Natural killer cell (primary cell): ENCODE results near the gene SAMD3. TPM values are rescaled to one million over a fixed set of nuclear protein-coding genes. Genes with fewer than 3 reads are reported as not detected.

Experiments used
- ATAC-seq, 3 donors: fragments of 150-1000 bp in 2 of 3; fragments of 200-7000 bp in 1 of 3; cut with Tn5 transposase; 1 replicate in 1 of 3; 2 replicates in 2 of 3; pipeline ENCODE4 v1.10.0; 2021; ENCODE audit warnings: mild to moderate bottlenecking in 2 of 3, moderate library complexity in 2 of 3
- DNase-seq, 2 donors: peaks; one replicate each; pipeline versions ENCODE4 v3.0.0 to v3.0.0-alpha.2; 2013 to 2021; ENCODE audit warnings: mixed read lengths in 1 of 2
- H3K27ac ChIP-seq: one replicate; pipeline ENCODE4 v1.5.1; 2013; ENCODE audit warnings: mild to moderate bottlenecking, low read length
- H3K27me3 ChIP-seq: one replicate; pipeline ENCODE4 v1.6.1; 2013; ENCODE audit warnings: low read length; ENCODE audit not compliant: control insufficient read depth, insufficient read depth
- H3K36me3 ChIP-seq: one replicate; pipeline ENCODE4 v1.6.1; 2013; ENCODE audit warnings: low read length; ENCODE audit not compliant: control insufficient read depth, insufficient read depth
- H3K4me1 ChIP-seq: one replicate; pipeline ENCODE4 v1.6.1; 2013; ENCODE audit warnings: low read length; ENCODE audit not compliant: control insufficient read depth, insufficient read depth
- H3K4me3 ChIP-seq: one replicate; pipeline ENCODE4 v1.5.1; 2013; ENCODE audit warnings: low read length
- H3K9me3 ChIP-seq: one replicate; pipeline ENCODE4 v1.6.1; 2013; ENCODE audit warnings: low read length; ENCODE audit not compliant: control insufficient read depth, insufficient read depth
- H3K27ac Mint-ChIP-seq, 2 donors: one replicate each; pipeline ENCODE4 v1.8.0; 2022; ENCODE audit warnings: mild to moderate bottlenecking in 2 of 2, mixed read lengths in 2 of 2, moderate library complexity in 1 of 2
- H3K27me3 Mint-ChIP-seq, 2 donors: one replicate each; pipeline ENCODE4 v1.8.0; 2022; ENCODE audit warnings: low read depth in 2 of 2, mixed read lengths in 2 of 2
- H3K36me3 Mint-ChIP-seq: one replicate; pipeline ENCODE4 v1.8.0; 2022; ENCODE audit warnings: mixed read lengths
- H3K4me1 Mint-ChIP-seq, 2 donors: one replicate each; pipeline ENCODE4 v1.8.0; 2022; ENCODE audit warnings: mixed read lengths in 2 of 2
- H3K4me3 Mint-ChIP-seq: one replicate; pipeline ENCODE4 v1.8.0; 2022; ENCODE audit warnings: mild to moderate bottlenecking, moderate library complexity, mixed read lengths
- H3K9me3 Mint-ChIP-seq, 2 donors: one replicate each; pipeline ENCODE4 v1.8.0; 2022; ENCODE audit warnings: mixed read lengths in 2 of 2
- WGBS: methylation state at CpG from one replicate; pipeline ENCODE4 v1.1.7; 2013; ENCODE audit warnings: missing lambda C conversion rate; ENCODE audit not compliant: insufficient coverage; 5-methylcytosine and 5-hydroxymethylcytosine counted together
- intact Hi-C: fragments of 100-400 bp; cut with micrococcal nuclease; formaldehyde crosslinking; loops from one replicate; pipeline ENCODE4 v1.14.2; 2022
- total RNA-seq, 4 donors: library from RNA; stranded (reverse); fragments of 120-200 nt in 1 of 4; gene quantifications; one replicate each; pipeline versions ENCODE4 v1.2.3 to v1.2.4, GENCODE V29; 2013 to 2022
- TF ChIP-seq, protein P1 (sequence below): fragments of 200-600 bp; IDR thresholded peaks from one replicate; pipeline ENCODE4 v1.8.0; 2022; ENCODE audit warnings: antibody characterized with exemption

The SAMD3 gene
- total RNA-seq, 3 donors from 2014 or later (not counting 1 experiment from before 2014, with no cell fraction given) = 322 to 413 (median 339) TPM

DNA sequence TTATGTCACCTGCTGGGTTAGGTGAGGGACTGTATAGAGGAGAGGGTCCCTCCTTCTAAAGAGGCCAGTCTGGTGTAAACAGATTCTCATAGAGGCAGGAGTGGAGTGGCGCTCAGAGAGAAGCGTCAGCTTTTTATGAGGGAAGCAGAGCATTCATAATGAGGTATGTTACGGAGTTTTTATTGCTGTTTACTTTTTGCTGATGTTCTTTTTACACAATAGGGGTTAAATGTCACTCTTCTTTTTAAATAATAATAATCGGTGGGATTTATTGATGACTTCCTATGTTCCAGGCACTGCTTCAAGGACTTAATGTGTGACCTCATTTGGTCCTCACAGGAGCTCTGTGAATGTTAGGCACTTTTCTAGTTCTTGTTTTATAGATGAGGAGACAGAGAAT is 124.4 kb downstream of the SAMD3 start:
- no peaks in the 10 kb centered on the region for H3K27me3 Mint-ChIP-seq
- WGBS = 92% methylated on average over 4 of the region's 4 CpGs

More for the DNA sequence above, 124.4 kb downstream of the SAMD3 start:
- no peaks in the 10 kb centered on the region for H3K9me3 ChIP-seq
- Mint-ChIP-seq H3K36me3 (peaks cover 27% of the 10 kb centered on the region), H3K4me1 (peaks cover 21 to 28% of the 10 kb centered on the region in 2 donors), H3K27ac (no peak overlapping the region), H3K9me3 (no peaks in the 10 kb centered on the region), H3K4me3 (no peak overlapping the region)
- DNase-seq = no peak
- intact Hi-C loops = no loop called here
- TF ChIP-seq, protein P1, sequence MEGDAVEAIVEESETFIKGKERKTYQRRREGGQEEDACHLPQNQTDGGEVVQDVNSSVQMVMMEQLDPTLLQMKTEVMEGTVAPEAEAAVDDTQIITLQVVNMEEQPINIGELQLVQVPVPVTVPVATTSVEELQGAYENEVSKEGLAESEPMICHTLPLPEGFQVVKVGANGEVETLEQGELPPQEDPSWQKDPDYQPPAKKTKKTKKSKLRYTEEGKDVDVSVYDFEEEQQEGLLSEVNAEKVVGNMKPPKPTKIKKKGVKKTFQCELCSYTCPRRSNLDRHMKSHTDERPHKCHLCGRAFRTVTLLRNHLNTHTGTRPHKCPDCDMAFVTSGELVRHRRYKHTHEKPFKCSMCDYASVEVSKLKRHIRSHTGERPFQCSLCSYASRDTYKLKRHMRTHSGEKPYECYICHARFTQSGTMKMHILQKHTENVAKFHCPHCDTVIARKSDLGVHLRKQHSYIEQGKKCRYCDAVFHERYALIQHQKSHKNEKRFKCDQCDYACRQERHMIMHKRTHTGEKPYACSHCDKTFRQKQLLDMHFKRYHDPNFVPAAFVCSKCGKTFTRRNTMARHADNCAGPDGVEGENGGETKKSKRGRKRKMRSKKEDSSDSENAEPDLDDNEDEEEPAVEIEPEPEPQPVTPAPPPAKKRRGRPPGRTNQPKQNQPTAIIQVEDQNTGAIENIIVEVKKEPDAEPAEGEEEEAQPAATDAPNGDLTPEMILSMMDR = no peak
- no peaks in the 10 kb centered on the region for H3K4me1 ChIP-seq
- no peak for ATAC-seq
- peaks cover 16% of the 10 kb centered on the region for H3K36me3 ChIP-seq
- H3K4me3 ChIP-seq = no peak overlapping the region
- no peak overlapping the region for H3K27ac ChIP-seq
- H3K27me3 ChIP-seq = no peaks in the 10 kb centered on the region

Other genes starting within 250 kb of the SAMD3 start
- 10 to 100 TPM; 24.1 to 42.4 (median 27.5) TPM for gene L3MBTL3, start 204.4 kb downstream of the SAMD3 start, total RNA-seq
- under 1 TPM; 0.16 to 0.52 (median 0.50) TPM for gene TMEM200A, start 143.1 kb upstream of the SAMD3 start, total RNA-seq